Cardiac fibroblast (primary cell): ENCODE data around the gene TMEM129.

Experiments
- DNase-seq, 2 donors: peaks; one replicate each; pipeline versions ENCODE4 v3.0.0 to v3.0.0-alpha.2; 2010; ENCODE audit warnings: low read depth in 2 of 2
- H3K4me3 ChIP-seq, 2 donors: replicated peaks in 1 of 2; 1 replicate in 1 of 2; 2 replicates in 1 of 2; pipeline ENCODE4 v1.5.1; 2011; ENCODE audit warnings: low read depth in 2 of 2, low read length in 2 of 2, mild to moderate bottlenecking in 2 of 2, moderate library complexity in 1 of 2
- CTCF ChIP-seq: IDR thresholded peaks from one replicate; pipeline ENCODE4 v1.5.1; 2011; ENCODE audit warnings: low read depth, mild to moderate bottlenecking, low read length, inconsistent platforms

The TMEM129 gene

DNA sequence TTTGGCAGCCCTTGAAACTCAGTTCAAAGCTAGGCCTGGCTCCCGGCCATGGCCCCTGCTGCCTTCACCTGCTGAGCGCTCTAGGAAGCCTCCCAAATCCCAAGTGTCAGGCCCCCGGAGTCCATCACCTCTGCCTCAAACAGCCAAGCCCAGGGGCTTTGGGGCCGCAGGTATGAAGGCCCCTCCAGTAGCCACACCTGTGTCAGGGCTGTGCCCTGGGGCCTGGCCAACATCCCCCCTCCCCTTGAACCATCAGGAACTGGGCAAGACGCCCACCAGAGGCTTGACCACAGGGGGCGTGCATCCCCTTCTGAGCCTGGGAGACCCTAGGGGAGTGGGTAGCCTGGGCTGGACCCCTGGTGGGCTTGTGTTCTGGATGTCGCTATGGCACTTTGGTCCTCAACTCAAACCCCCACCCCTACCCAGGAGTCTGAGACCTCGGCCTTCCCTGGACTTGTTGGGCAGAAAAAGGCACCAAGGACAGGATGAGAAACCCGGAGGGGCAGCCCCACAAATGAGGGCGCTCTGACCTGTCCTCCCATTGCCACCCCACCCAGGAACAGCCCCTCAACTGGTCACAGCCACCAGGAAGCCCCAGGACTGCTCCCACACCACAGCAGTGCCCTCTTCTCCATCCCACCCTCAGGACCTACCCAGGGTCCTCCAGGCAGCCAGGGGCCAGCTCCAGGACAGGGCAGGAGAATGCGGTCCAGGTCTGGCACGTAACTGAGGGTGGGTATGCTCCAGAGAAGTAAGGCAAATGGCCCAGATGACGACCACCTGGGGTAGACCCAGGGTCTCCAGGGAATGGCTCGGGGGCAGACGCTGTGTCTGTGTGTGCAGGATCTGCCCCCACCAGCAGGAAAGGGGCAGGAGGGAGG, 4.8 kb downstream of the TMEM129 start:
- no peak for DNase-seq
- TF ChIP-seq CTCF: no peak
- H3K4me3 ChIP-seq: no peak overlapping the region

- DNase-seq: no peak
- H3K4me3 ChIP-seq: no peak overlapping the region
- no peak for TF ChIP-seq CTCF
Measured at GRCh38 chr4:1715002-1715758, 5.9 kb downstream of the TMEM129 start.

DNA sequence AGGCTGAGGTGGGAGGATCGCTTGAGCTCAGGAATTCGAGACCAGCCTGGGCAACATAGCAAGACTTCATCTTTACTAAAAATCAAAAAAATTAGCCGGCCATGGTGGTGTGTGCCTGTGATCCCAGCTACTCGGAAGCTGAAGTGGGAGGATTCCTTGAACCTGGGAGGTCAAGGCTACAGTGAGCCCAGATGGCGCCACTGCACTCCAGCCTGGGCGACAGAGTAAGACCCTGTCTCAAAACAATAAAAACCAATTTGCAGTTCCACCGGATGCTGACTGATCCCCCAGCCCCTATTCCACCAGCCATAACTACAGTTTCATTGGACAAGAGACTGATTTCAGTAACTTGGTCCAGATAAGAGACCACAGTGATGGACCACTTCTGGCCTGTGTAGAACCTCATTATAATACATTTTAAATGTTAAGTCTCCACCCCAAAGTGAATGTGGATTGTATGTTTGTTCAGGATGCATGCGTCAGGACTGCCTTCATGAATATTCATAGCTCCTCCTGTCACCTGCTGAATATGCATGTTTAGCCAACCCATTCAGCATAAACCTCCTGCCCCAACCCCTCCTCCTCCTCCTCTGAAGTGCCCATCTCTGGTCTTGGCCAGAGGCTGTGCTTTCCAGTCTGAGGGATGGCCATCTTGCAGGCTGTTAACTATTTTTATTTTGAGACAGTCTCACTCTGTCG, 6.7 kb downstream of the TMEM129 start:
- no peak overlapping the region for H3K4me3 ChIP-seq
- TF ChIP-seq CTCF: no peak
- peak in 1 of 2 donors; percentile 17 for DNase-seq

- DNase-seq: no peak
- no peak for TF ChIP-seq CTCF
- H3K4me3 ChIP-seq: peak overlapping the region; percentile 72 to 80
Measured at GRCh38 chr4:1713003-1713851, 7.9 kb downstream of the TMEM129 start.

DNA sequence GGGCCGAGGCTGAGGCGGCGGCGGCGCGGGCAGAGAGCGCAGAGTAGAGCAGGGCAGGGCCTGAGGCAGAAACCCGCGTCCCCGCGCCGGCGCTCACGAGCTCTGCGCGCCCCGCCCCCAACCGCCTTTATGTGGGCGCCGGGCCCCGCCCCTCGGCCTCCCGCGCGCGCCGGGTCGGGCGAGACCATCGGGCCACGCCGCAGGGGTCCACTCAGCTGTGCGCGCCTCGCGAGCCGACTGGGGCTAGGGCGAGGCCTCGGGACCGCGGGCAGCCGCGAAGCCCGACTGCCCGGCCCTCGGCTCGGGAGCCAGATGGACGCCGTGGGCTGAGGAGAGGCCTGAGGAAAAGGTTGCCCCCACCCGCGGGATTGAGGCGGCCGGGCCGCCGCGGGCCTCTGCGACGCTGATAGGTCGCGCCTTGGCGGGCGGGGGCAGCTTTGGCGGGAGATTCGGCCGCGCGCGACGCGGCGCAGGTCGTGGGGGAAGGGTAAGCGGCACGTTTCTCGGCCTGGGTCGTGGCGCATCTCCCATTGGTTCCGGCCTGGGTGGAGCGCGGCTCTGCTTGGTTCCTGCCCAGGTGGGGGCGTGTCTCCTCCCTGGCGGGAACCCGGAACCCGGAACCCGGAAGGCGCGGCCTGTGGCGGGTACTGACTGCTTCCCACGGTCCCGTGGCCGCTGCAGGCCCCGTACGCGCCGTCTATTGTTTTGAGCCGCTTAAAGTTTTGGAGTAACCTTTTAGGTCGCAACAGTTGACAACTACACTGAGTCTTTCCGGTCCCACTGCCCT, 8.7 kb downstream of the TMEM129 start, which contains the start of gene SLBP:
Gene SLBP (minus strand): TSS at position 104 of the 787 bp plus-strand sequence. CDS start 131 bp downstream, outside the sequence.
- TF ChIP-seq CTCF: no peak
- peak within 1 kb of the TSS; percentile 72 to 80 for H3K4me3 ChIP-seq

More for the DNA sequence above, 8.7 kb downstream of the TMEM129 start, which contains the start of gene SLBP:
- DNase-seq: peak; percentile 91 to 96
